NCI-H510A treated with DMSO at 0.1 percent for 48 hours (cell line): ENCODE data around the gene VPS16.

Source experiments
- DNase-seq: peaks from one replicate; lab custom pipeline; 2025; lab: John Stamatoyannopoulos, UW

VPS16 gene

GRCh38 chr20:2840138-2840966 lies at the start of gene VPS16, which contains the start of gene PCED1A:
TSS of gene VPS16 (plus strand) at chr20:2840745. CDS start at chr20:2840775, 30 bp downstream.
TSS of gene PCED1A (minus strand) at chr20:2840655. CDS start at chr20:2839912, 743 bp downstream.
- peak; percentile 74 for DNase-seq

- no peak for DNase-seq
Measured at GRCh38 chr20:2793471-2793870, 47.1 kb upstream of the VPS16 start.

- no peak for DNase-seq
Measured at GRCh38 chr20:2794202-2794748, 46.3 kb upstream of the VPS16 start.

- no peak for DNase-seq
Measured at GRCh38 chr20:2794866-2795447, 45.6 kb upstream of the VPS16 start.

- no peak for DNase-seq
Measured at GRCh38 chr20:2795451-2795850, 45.1 kb upstream of the VPS16 start.

- no peak for DNase-seq
Measured at GRCh38 chr20:2796011-2796660, 44.4 kb upstream of the VPS16 start.

- DNase-seq = no peak
Measured at GRCh38 chr20:2797136-2797983, 43.2 kb upstream of the VPS16 start.

- no peak for DNase-seq
Measured at GRCh38 chr20:2798095-2798805, 42.3 kb upstream of the VPS16 start.

GRCh38 chr20:2798814-2799213 lies 41.7 kb upstream of the VPS16 start:
- peak; percentile 33 for DNase-seq

GRCh38 chr20:2799271-2799670 lies 41.3 kb upstream of the VPS16 start:
- DNase-seq = no peak

GRCh38 chr20:2799688-2800520 lies 40.6 kb upstream of the VPS16 start:
- no peak for DNase-seq

- DNase-seq = peak; percentile 58
Measured at GRCh38 chr20:2800521-2801285, 39.8 kb upstream of the VPS16 start, which contains the start of gene CPXM1. TSS of gene CPXM1 (minus strand) at chr20:2800627. CDS start at chr20:2800572, 55 bp downstream.

GRCh38 chr20:2801286-2801728 lies 39.2 kb upstream of the VPS16 start:
- no peak for DNase-seq

GRCh38 chr20:2804041-2804828 lies 36.3 kb upstream of the VPS16 start:
- no peak for DNase-seq

GRCh38 chr20:2804852-2805688 lies 35.5 kb upstream of the VPS16 start:
- DNase-seq = no peak

GRCh38 chr20:2805689-2806350 lies 34.7 kb upstream of the VPS16 start:
- DNase-seq = no peak

GRCh38 chr20:2806351-2806701 lies 34.2 kb upstream of the VPS16 start:
- DNase-seq = no peak
